ENCODE measurements around the gene DOK4.

Gene DOK4

DNA sequence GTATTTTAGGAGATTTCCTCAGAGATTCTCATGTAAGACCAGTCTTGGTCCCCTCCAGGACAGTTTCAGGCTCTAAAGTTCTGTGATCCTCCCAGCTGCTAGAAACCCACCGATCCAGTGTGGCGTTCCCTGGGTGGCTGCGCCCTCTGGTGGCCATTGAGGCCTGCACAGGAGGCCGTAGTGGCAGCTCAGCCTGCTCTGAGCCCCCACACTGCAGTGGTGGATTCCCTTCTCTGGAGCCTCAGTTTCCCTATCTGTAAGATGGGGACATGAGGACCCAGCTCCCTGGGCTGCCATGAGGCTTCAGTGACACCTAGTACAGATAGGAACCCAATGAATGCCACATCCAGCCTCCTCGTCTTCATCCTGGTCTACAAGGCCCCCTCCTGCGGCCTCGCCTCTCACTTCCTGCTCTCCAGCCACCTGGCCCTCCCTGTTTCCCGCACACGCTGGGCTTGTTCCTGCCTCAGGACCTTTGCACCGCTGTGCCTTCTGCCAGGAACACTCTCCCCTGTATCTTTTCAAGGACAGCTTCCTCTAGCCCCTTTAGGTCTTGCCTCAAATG lies 33.6 kb upstream of the DOK4 start:
- no peak for DNase-seq (ENCODE audit: low read depth, low spot score)

DNA sequence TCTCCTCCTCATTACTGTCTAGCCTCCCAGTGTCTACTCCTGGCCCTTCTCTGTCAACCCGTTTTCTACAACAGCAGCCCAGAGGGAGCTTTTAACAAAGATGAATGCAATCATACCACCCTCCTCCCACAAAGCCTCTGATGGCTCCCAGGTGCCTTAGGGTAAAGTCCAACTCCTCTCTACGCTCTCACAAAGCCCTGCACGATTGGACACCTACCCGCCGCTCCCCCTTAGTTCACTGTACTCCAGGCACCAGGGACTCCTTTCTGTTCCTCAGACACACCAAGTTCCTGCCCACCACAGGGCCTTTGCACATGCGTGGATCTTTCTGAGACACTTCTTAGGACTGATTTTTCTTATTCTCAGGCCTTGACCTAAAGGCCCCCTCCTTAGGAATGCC lies 32.6 kb upstream of the DOK4 start:
- no peak for DNase-seq (ENCODE audit: low read depth, low spot score)

DNA sequence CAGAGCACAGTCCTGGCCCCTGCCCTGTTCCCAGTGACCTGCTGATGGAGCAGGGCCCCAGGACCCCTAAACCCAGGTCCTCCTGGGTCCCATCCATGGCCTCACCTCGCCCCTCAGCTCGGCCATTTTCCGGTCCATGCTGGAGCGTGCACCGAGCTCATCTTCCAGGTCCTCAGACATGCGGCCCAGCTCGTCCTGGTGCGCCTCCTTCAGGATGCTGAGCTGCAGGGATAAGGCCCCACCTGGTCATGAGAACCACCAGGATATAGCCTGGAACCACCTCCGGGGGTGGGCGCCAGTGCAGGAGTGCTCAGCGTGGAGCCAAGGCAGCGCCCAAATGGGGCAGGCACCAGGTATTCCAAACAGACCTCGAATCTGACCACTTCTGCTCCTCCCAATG lies 32.2 kb upstream of the DOK4 start:
- no peak for DNase-seq (ENCODE audit: low read depth, low spot score)

DNA sequence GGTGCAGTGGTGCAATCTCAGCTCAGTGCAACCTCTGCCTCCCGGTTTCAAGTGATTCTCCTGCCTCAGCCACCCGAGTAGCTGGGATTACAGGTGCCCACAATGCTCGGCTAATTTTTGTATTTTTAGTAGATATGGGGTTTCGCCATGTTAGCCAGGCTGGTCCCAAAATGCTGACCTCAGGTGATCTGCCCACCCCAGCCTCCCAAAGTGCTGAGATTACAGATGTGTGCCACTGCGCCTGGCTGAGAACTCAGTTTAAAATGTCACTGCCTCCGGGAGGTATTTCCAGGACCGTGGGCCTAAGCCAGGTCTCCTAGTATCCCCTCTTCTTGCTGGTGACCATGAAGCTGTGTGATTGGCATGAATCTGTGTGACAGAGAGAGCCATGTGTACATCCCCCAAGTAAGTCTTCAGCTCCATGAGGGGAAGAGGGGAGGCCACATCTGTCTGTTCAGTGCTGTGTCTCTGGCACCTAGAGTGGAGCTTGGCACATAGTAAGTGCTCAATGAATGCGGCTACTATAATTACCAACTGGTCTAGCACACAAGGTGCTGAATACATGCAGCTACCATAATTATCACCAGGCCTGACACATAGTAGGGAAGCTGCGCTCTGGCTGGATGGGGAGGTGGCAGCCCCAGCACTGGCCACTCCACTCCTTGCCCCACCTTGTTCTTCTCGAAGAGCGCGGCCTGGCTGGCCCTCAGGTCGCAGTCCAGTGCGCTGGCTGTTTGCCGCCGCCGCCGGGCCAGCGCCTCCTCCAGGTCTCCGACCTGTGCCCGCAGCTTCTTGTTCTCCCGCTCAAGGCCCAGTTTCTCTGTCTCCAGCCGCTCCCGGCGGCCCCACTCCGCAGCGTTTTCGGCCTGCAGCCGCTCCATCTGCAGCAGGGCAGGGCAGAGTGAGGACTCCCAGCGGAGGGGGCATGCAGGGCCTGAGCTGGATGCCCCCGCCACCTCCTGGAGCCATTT lies 31.4 kb upstream of the DOK4 start:
- DNase-seq (ENCODE audit: low read depth, low spot score) = no peak

DNA sequence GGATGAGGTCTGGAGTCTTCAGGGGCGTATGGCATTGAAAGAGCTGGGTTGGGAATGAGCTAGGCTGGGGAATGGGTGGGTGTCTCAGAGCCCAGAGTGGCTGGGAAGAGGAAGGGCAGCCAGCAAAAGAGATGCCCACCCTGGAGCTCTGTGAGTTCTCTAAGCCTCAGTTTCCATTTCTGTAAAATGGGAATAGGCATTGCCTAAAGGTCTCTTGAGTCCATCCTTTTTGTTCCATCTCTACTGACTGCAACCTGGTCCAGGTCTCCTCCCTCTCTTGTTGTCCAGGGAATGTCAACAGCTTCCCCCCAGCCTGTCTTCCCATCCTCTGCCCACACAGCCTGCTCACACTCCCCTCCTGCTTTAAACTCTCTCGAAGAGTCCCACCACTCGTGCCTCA lies 30.5 kb upstream of the DOK4 start:
- no peak for DNase-seq (ENCODE audit: low read depth, low spot score)

DNA sequence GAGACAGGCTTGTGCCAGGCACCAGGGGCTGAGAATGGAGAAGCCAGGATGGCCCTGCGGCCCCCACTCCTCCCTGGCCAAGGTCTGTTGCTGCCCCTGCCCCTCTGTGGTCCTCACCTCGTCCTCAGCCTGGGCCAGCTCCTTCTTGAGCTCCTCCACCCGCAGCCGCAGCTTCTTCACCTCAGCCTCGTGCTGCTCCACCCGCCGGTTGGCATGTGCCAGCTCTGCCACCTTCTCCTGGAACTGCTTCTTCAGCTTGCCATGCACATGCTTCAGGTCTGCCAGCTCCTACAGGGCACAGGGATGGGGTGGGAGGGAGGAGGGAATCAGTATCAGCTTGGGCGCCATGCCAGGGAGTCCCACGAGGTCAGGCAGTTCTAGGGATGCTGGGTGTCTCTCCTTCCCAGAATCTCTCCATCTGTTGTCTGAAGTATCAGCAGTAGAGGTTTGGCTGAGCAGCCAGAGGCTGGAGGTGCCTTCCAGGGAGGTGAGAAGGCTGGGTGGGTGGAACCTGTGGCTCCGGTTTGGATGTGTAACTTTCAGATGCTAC lies 30.0 kb upstream of the DOK4 start:
- DNase-seq (ENCODE audit: low read depth, low spot score) = no peak

DNA sequence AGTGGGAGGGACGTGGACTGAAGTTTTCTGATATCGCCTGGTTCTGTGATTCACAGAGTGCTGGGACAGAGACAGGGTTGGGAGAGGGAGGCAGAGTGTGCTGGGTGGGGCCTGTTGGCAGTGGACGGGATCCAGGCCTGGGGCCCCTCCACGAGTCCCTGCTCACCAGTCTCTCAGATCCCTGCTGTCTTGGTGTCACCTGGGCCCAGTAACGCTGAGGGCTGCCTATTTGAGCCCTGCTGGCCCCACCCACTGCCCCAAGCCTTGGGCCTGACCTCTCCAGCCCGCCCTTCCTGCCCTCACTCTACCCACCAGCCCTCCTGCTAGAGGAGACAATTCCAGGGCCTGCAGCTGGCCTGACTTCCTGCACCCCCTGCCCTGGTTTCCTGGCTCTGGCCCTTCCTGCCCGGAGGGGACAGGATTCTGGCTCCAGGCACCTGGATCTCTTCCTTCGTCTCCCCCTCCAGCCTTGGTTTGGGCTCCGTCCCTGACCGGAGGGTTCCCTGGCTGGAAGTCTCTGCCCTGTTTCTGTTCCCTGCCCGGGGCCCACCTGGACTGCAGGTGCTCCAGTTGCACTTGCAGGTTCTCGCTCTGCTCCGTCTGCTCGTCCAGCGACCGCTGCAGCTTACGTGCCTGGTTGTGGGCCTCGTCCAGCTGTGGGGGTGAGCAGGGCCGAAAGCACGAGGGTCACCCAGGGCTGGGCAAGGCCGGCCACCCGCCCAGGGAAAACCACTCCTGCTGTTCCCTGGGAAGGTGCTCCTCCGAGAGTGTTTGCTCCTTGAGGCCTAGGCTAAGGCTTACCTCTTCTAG lies 28.7 kb upstream of the DOK4 start:
- DNase-seq (ENCODE audit: low read depth, low spot score) = no peak

DNA sequence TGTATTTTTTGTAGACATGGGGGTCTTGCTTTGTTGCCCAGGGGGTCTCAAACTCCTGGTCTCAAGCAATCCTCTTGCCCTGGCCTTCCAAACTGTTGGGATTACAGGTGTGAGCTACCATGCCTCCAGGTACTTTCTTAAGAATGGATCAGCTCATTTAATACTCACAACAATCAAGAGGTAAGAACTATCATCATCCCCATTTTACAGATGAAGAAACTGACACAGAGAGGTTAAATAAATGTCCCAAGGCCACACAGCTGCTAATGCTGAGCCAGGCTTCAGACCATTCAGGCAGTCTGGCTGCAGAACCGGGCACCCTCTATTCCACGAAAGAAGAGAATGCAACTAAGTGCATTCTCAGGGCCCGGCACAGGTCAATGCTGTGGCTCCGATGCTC lies 28.1 kb upstream of the DOK4 start:
- no peak for DNase-seq (ENCODE audit: low read depth, low spot score)

DNA sequence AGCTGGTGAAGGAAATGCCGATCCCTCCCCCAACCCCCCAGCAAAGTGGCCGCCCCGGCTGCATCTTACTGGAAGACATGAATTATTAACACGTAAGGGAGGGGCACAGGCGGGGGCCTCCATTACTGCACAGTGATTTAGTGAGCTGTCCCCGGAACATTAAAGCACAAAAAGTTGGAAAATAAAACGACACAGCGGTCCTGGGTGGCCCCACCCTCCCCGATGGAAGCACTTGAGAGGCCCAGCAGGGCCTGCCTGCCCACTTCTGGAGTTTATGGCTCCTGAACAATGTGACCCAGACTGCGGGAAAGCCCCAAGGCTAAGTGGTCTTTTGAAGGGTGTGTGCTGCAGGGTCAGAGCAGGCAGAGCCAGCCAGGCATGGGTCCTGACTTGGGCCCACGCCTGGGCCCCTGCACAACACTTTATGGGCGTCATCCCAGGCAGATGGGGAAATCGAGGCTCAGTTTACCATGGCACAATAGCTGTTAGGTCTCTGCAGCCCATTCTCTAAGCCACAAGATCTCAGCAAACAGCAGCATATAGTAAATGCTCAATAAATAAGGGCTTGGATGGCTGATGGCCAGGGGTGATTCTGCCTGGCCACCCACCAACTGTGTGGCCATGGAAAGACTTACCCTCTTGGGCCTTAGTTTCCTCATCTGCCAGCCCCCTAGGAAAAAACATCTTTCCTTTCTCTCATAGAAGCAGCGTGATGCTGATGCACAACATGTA lies 27.2 kb upstream of the DOK4 start:
- no peak for DNase-seq (ENCODE audit: low read depth, low spot score)

DNA sequence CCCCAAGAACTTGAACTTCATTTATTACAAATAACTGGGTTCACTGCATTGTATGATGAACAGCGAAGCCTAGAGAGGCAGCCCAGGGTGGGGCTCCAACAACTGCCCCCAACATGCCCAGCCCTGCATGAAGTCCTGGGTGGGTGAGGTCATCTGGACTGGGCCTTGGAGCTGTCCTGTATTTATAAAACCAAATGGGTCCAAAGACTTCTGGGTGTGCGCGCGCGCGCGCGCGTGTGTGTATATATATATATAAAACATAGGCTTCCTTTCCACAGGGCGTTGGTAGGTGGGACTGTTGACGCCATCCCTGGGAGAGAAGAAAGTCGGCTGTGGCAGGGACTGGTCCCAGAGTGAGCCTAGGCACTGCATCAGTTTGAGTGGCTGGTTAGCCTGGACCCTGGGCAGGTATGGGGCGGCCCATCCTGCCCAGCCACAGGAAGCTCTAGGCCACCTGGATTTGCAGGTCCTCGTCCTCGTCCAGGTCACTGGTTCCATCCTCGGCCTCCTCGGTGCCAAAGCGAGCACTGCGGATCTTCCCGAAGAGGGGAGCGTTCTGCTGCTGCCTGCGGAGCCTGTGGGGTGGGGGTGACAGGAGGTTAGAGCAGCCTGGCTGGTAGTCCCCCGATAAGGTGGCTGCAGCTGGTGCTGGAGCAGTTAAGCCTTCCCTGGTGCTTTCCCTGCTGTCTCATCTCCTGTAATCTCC lies 26.2 kb upstream of the DOK4 start:
- DNase-seq (ENCODE audit: low read depth, low spot score) = no peak

DNA sequence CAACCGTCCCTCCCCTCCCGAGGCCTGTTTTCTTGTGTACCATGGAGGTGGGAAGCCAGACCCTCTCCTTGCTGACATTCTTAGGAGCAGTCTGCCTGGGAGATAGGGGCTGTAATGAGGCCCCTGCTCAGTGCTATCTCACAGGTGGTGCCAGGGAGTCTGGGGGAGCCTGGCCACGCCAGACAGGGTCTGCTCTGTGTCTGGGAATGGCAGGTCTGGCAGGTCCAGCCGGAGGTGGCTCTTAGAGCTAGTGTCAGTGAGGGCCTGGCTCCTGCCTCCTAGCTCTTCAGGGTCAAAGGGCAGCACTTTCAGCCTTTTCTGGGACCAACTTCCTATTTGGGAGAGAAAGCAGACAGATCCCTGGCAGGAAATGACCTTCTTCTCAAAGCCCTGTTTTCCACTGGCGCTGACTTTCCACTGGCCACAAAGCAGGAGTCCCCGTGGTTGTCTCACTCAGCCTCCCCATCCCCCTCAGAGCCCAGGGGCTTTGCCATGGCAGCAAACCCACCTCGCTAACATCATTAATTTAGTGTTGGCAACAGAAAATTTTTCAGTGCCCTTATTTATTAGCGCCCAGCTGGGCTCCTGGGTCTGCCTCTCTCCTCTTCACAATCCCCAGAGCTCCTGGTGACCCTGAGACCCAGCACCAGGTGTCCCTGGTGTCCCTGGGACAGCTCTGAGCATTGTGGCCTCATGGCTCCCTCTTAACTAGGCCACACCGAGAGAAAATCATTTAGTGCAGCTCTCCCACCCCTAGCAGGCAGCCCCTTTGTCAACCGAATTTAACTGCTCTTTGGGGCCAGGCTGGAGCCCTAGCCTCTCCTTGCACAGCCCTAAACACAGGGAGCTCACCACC lies 24.0 kb upstream of the DOK4 start:
- no peak for DNase-seq (ENCODE audit: low read depth, low spot score)

DNA sequence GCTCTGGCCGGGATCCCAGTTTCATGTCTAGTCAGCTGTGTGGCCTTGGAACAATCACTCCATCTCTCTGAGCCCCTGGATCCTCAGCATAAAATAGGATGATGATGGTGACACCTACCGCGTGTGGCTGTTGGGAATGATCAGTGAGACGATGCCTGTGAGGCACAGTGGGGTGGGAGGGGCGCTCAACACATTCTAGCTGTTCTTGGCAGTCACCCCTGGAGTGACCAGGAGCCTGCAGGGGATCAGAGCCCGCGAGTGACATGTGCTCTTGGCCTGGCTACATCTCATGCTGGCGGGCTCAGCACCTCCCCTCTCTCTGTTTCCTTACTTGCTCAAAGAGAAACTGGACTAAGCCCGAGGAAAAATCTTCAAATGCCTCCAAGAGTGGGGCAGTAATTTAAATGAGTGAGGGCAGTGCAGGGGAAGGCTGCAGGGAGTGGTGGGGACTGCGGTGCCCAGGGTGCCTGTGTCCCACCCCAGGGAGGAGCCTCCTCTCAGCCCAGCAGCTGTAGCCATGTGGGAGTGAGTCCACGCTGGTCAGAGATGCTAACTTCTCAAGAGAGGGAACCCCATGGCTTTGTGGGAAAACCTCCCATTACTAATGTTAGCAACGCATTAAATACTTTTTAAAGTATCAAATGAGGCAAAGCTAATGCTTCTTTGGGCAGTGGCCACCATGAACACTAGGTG lies 23.1 kb upstream of the DOK4 start:
- DNase-seq (ENCODE audit: low read depth, low spot score) = no peak

DNA sequence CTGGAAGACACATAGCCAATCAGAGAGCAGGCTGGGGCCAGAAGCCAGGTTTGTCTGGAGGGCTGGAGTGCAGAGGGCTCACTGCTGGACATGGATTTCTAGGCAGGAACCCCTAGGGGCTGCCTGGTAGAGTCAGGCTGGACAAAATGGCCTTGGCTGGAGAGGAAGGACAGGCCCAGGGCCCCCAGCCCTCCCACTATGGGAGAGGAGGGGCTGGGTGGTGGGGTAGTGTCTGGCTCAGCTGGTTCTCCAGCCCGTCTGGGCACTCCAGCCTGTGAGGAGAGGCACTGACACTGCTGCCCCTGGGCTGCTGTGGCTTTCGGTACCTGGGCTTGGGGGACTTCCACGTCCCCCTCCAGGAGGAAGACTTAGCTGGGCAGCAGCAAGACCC lies 21.7 kb upstream of the DOK4 start:
- no peak for DNase-seq (ENCODE audit: low read depth, low spot score)

DNA sequence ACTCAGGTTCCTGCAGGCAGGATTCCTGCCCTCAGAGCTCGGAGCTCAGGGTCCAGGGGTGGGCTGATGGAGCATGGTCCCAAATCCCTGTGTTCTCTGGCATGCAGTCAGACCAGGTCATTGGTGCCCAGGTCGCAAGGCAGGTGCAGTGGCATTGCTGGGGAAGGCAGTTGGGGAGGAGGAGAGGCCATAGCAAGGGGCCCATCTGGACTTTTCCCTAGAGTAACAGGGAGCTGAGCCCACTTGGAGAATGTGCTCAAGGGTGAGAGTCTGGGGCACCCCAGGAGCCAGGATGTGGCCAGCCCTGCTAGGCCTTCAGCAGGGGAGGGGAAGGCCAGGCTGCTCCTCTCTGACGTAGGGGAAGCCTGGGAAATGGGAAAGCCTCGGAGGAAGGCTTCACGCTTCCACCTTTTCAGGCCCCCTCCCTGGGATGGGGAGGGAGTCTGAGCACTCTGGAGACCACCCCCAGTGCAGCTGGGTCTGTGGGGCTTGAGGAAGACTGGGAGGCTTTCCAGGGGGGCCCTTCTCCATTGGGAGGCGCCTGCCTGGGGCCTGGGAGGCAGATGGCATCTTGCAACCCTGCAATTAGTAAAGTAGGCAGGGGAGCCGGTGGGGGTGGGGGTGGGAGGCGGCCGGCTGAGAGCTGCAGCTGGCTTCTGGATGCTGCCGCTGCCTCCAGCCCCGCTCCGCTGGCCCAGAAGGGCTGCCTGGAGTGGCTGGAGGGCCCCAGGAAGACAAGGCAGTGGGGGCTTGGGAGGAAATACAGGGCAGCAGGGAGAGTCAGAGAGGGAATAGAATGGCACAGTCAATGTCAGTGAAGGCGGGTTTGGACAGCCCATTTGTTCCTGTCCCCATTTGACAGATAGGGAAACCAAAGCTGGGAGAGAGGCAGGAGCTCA lies 21.1 kb upstream of the DOK4 start:
- DNase-seq (ENCODE audit: low read depth, low spot score) = no peak

DNA sequence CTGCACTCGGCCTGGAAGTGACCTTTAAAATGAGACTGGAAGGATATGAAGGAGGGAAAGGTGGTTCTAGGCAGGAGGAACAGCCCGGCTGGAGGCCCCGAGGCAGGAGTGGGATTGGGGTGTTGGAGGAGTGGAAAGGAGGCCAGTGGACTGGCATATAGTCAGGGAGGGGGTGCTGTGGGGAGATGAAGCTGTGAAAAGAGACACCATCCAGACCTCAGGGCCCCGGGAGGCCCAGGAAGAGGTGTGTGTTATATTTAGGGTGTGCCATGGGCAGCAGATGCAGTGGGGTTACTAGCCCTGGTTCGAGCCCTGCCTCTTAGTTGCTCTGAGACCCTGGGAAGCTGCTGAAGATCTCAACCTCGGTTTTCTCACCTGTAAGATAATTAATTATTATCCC lies 18.9 kb upstream of the DOK4 start:
- no peak for DNase-seq (ENCODE audit: low read depth, low spot score)

DNA sequence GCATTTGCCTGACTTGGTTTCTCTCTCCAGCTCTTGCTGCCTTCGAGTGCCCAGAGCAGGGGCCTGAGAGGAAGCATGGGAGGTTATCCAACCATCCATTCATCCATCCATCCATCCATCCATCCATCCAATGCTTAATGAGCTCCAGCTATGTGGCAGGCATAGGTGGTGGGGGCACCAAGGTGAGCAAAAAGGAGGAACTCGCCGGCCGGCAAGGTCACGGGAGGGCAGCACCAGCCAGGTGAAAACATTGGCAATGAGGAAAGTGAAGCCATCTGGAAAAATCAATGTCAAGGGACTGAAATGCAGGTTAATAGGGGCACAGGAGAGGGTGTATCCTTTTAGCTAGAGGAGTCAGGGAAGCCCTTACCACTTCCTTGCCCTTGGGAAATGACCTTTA lies 18.2 kb upstream of the DOK4 start:
- DNase-seq (ENCODE audit: low read depth, low spot score) = no peak

DNA sequence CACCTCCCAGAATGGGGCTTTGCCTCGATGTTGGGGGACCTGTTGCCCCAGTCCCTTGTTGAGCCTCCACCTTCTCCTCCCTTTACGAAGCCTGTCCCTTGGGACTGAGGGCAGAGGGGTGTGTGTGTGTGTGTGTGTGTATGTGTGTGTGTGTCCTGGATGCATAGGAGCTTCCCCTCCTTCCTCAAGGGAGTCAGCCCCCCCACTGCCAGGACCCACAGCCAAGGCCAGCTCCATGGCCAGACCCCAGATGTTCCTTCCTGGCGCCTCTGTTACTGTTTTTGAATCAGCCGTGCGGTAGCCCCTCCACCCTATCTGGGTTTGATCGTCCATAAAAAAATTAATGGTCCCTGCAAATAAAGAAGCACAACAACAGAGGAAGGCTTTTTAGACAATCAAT lies 17.7 kb upstream of the DOK4 start:
- DNase-seq (ENCODE audit: low read depth, low spot score) = no peak

DNA sequence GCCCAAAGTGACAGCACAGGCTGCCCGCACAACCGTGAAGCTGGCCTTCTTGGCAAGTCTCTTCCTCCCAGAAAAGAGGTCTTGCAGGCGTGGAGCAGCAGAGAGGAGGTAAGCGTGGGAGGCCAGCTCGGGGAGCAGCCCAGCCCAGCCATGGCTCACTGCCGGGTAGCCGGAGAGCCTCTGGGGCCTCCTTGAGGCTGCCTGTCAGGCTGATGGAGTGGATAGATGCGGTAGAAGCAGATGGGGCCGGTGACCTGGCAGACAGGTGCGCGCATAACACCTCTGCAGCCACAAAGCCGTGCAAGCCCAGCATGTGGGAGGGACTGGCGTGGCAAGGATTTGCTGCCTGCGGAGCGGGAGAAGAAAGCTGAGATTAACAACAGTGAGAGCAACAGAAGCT lies 17.1 kb upstream of the DOK4 start:
- no peak for DNase-seq (ENCODE audit: low read depth, low spot score)
